Measurements from ENCODE around the gene CDKN2B.

CDKN2B gene

DNA sequence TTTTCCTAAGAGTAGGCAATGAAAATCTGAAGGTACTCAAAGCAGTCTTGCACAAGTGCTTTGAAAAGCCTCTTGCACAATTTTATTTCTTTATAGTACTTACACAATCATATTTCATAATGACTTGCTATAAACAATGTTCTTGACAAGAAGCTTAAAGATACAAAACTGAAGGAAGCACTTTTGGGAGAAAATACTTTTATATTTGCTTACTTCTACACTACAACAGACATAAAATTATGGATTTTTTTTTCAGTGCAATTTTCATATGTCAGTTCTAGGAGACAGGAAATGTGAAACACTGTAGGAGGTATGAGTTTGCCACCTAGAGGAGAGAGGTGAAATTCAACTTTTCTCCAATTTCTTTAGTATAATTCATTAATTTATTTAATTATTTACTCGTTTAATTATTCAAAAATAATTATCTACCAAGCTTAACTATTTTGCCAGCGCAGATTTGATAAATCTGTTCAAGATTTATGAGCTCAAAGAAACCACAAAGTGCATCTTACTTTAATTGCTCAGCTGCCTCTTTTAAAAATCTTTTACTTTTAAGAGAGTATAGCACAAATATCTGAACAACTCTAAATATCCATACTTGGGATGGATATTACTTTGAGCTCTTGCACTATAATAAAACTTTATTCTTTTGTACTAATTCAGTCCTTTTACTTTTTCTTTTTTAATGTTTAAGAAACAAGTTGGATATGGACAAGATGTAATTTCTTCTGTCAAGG is 29.0 kb upstream of the CDKN2B start:
- in situ Hi-C loops (cut with MboI; ENCODE audit: low pct_unique_long_range_greater_than_20kb, low sequenced_read_pairs) = no loop called here
- peak; percentile 49 for DNase-seq

DNA sequence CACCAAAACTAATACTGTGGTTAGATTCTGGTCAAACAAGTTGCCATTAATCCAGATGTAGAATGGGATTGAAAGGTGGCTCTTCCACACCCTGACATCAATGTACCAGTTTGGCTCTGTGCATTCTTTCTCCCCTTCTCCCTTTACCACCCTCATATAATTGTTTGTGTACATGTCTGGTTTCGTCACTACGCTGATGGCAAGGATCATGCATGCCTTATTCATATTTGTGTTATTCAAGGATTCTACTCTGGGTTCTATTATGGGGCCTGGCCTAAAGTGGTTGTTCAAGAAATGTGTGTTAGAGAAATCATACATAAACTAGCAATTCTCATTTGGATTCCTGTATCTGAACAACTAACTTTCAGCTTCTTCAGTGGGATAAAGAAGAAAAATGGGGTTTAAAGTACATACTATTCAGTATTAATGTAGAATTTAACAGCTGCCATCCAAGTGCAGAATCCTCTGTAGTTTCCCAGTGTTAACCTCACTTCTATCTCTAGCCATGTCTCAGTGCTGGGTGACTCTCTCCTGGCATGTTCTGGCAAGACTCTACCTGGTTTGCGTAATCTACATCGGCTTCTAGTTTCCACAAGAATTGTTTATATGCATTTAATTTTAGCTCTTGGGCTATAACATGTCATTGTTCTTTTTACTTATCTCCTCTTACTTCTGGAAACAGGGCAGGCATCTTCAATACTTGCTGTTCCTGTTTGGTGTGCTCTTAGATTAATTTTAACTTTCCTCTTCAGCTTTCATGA is 27.9 kb upstream of the CDKN2B start:
- in situ Hi-C loops (cut with MboI; ENCODE audit: low pct_unique_long_range_greater_than_20kb, low sequenced_read_pairs) = no loop called here
- DNase-seq = peak; percentile 45

DNA sequence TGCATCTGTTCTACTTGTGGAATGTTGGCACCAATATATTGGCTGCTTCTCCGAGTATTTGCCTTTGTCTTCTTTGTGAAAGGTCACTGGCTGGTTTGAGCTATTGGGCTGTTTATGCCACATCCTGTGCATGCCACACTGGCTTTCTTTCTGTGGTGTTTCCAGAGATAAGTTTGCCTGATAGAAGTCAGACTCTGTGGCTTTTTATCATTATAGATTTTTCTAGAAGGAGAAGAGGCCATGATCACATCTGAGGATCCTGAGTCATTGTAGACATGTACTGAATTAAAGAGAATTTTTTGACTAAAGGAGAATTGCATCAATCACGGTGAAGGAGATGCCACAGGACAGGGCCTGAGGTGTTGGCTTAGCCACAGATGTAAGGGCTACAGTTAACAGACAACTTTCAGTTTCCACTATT is 26.5 kb upstream of the CDKN2B start:
- in situ Hi-C loops (cut with MboI; ENCODE audit: low pct_unique_long_range_greater_than_20kb, low sequenced_read_pairs) = no loop called here
- DNase-seq = peak; percentile 30

DNA sequence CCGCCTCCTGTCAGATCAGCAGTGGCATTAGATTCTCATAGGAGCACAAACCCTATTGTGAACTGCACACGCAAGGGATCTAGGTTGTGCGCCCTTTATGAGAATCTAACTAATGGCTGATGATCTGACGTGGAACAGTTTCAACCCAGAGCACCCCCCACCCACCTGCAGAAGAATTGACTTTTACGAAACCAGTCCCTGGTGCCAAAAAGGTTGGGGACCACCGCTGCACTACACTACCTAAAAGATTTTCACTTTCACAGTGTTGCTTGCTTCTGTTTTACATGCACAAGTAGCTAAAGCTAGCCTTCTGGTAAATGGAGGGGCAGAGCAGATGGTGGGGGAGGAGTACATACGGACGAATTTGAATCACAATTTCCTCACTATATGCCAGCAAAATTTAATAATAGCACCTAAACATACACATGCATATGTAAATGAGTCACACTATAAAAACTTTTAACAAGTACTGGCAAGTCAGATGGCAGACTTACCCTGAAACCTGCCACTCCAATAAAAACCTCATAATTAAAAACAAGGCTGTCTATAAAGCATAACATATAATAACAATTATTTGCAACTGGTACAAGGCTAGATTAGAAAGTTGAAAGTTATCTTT is 24.0 kb upstream of the CDKN2B start:
- in situ Hi-C loops (cut with MboI; ENCODE audit: low pct_unique_long_range_greater_than_20kb, low sequenced_read_pairs) = no loop called here
- DNase-seq = no peak

DNA sequence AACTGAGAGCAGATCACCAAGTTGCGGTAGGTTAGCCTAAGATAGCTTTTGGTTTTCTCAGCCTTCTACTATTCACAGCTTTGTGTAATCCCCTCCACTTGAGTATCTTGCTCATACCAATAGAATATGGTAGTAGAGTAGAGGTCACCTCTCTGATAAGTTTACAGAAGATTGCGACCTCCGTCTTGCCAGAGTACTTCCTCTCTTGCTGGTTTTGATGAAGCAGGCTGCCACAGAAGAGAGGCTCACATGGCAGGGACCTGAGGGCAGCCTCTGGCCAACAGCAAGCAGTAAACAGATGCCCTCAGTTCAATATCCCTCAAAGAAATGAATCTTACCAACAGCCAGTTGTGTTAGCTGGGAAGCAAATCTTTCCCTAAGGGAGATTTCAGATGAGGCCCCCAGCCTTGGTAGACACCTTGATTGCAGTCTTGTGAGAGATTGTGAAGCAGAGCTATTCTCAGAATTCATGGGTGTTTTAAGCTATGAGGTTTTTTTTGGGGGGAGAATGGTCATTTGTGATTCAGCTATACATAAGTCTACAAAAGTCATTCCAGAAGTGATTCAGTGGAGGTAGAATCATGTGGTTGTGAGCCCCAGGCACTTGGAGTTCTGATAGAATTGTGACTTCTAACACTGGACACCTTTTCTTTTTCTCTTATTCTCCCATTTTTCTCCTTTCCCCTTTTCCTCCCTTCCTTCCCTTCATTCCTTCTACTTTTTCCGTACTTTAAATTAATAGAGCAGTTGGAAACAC is 22.7 kb upstream of the CDKN2B start:
- DNase-seq = no peak
- in situ Hi-C loops (cut with MboI; ENCODE audit: low pct_unique_long_range_greater_than_20kb, low sequenced_read_pairs) = no loop called here

DNA sequence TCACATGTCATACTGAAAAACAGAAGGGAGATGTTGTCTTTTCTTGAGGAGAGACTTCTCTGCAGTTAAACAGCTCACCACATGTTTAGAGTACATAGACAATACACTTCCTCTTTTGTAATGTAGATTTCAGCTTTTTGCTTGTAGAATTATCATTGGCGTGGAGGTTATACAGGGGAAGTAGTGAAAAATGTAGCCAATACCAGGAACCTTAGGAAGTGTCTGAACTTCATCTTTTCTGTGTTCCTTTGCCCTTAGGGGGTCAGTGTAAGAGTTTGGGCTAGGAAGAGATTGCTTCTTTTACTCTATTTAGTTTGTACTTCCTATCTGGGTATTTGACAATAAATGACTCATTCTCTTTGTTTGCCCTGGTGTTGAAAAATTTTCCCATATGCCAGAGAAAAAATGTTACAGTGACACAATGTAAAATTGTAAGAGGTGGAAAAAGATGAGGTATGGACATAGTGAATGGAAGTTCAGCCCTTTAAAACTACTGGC is 21.0 kb upstream of the CDKN2B start:
- in situ Hi-C loops (cut with MboI; ENCODE audit: low pct_unique_long_range_greater_than_20kb, low sequenced_read_pairs) = no loop called here
- DNase-seq = peak; percentile 91

DNA sequence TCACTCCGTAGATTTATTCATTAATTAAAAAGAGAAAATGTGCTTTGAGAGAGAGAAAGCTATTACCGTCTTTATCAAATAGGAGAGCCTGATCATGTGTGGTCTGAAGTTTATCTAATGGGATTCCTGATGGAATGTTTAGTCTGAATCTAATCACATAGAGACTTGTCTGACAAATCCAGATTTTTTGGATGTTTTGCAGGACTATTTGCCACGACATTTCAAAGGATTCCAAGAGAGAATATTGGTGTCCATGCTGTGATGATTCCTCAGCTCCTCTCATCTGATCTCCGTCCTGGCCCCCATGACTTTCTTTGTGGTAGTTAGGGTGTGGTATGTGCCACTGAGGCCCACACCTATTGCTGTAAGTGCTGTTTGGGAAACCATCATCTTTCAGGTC is 20.1 kb upstream of the CDKN2B start:
- in situ Hi-C loops (cut with MboI; ENCODE audit: low pct_unique_long_range_greater_than_20kb, low sequenced_read_pairs) = no loop called here
- no peak for DNase-seq

DNA sequence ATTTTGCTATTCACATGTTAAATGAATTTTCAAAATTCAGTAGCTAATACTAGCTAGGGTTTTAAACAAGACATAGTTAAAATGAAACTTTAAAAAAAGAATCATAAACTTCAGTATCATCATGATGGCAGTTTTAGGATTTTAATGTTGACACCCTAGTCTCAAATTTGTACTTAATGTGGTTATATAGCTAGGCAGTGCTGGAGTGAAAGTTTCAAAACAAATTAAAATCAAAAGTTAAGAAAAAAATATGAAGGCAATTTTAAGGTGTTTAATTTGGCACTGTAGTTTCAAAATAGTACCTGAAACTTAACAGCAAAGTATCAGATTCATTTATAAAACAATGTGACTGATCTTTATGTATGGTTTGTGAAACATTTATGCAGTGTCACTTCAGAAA is 19.3 kb upstream of the CDKN2B start:
- DNase-seq = no peak
- in situ Hi-C loops (cut with MboI; ENCODE audit: low pct_unique_long_range_greater_than_20kb, low sequenced_read_pairs) = no loop called here

DNA sequence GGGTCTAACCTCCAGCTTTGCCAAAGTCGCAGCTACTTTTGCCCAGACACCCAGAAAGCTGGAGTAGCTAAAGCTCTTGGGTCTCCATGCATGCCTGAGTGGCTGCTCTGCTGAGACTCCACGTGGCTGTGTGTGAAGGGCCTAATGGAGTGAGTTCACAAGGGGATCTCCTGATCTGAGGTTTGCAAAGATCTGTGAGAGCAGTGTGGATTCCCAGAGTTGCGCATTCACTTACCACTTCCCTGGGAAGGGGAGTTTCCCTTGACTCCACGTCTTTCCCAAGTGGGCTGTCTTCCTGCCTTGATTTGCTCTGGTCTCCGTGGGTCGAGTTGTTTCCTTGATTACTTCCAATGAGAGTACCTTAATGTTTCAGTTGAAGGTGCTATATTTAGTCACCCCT is 17.6 kb upstream of the CDKN2B start:
- DNase-seq = no peak
- in situ Hi-C loops (cut with MboI; ENCODE audit: low pct_unique_long_range_greater_than_20kb, low sequenced_read_pairs) = no loop called here

DNA sequence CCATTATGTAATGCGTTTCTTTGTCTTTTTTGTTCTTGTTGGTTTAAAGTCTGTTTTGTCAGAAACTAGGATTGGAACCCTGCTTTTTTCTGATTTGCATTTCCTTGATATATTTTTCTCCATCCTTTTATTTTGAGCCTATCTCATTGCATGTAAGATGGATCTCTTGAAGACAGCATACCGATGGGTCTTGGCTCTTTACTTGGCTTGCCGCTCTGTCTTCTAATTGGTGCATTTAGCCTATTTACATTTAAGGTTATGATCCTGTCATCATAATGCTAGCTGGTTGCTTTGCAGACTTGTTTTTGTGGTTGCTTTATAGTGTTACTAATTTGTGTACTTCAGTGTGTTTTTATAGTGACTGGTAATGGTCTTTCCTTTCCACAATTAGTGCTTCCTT is 13.3 kb upstream of the CDKN2B start:
- in situ Hi-C loops (cut with MboI; ENCODE audit: low pct_unique_long_range_greater_than_20kb, low sequenced_read_pairs) = loop anchor here (25.0 kb wide), 1 partner anchor 210 kb away; the partner anchor contains the start of gene MTAP
- DNase-seq = no peak

DNA sequence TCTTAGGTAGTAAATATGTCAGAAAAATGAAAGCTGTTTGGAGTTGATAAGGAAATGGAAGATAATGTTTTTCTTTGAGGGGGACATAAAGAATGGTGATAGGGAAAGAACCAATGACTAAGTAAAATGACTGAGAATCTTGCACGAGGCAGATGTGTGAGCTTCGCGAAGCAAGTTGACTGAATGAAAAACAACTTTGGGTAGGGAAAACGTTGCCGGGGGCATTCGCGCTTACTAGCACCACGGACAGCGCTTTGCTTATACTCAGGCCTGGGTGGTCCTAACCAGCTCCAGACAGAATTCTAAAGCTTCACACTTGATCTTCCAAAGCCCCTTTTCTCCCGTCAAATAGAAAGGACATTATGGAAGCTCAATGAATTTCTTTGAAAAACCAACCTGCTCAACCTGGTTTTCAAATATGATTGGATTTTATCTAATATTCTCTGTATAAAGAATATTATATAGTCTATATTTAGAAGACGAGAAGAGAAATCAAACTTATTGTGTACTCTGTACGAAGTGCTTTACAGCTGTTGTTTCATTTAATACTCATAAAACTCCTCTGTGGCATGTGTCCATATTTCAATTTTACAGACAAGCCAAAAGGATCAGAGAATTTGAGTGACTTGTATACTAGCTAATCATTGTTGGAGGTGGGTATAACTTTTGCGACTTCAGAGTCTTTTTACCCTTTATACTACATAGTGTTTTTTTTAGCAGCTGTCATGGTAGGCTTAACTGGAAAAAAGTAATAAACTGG is 1.9 kb upstream of the CDKN2B start:
- no peak for DNase-seq
- in situ Hi-C loops (cut with MboI; ENCODE audit: low pct_unique_long_range_greater_than_20kb, low sequenced_read_pairs) = loop anchor here (25.0 kb wide), 1 partner anchor 199 kb away; the partner anchor contains the start of gene MTAP

DNA sequence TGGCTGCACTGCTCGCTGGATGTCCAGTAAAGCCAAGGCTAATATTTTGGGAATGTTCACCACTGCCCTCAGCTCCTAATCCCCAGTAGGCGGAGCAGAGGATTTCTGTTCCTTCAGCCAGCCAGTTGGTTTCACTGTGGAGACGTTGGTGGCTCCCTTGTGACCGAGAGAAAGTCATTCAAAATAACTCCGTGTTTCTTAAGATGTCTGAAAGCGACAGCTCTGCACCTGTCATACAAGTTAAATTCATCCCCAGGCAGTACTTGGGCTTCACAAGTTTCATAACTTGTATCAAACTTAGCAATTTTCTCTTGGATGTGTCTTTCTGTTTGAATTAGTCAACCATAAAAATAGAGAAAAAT is 382 bp upstream of the CDKN2B start:
- in situ Hi-C loops (cut with MboI; ENCODE audit: low pct_unique_long_range_greater_than_20kb, low sequenced_read_pairs) = loop anchor here (25.0 kb wide), 1 partner anchor 197 kb away; the partner anchor contains the start of gene MTAP
- DNase-seq = no peak

DNA sequence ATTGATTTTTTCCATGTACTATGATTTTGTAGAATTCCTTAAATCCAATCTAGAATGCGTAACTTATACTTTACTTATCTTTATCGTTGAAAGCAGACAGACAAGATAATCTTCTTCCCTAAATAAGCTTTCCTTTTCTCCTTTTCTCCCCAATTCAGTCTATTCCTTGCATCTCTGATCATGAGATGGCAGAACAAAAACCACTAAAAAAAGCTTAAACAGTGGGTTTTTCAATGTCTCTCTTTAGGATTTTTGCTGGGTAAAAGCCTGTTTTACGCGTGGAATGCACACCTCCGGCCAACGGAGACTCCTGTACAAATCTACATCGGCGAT is 755 bp downstream of the CDKN2B start:
- no peak for DNase-seq
- in situ Hi-C loops (cut with MboI; ENCODE audit: low pct_unique_long_range_greater_than_20kb, low sequenced_read_pairs) = loop anchor here (25.0 kb wide), 1 partner anchor 196 kb away; the partner anchor contains the start of gene MTAP

DNA sequence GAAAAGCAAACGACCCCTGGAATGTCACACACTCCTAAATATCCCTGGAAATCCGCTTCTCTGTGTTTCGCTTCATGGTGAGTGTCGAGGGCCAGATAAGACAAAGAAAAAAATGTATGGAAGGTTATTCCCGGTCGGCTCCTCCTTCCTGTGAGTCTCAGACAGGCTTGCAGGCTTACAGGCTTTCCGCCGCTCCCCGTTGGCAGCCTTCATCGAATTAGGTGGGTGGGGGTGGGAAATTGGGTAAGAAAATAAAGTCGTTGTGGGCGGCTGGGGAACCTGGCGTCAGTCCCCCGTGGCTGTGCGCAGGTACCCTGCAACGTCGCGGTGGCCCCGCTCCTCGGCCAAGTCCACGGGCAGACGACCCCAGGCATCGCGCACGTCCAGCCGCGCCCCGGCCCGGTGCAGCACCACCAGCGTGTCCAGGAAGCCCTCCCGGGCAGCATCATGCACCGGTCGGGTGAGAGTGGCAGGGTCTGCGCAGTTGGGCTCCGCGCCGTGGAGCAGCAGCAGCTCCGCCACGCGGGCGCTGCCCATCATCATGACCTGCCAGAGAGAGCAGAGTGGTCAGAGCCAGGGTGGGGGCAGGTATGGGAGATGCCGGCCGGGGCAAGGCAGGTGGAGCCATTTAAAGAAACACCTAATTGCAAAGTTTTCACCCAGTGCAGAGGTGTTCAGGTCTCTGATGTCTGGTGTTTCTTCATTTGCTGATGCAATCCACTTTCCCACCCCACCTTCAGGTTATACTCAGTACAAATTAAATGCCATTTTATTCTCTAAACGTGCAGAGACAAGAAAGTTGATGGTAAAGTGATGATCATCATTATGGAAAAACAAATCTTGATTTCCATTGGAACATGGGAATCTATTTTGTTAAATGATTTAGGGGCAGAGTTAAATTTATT is 3.2 kb downstream of the CDKN2B start:
- DNase-seq = no peak
- in situ Hi-C loops (cut with MboI; ENCODE audit: low pct_unique_long_range_greater_than_20kb, low sequenced_read_pairs) = loop anchor here (25.0 kb wide), 1 partner anchor 194 kb away; the partner anchor contains the start of gene MTAP

DNA sequence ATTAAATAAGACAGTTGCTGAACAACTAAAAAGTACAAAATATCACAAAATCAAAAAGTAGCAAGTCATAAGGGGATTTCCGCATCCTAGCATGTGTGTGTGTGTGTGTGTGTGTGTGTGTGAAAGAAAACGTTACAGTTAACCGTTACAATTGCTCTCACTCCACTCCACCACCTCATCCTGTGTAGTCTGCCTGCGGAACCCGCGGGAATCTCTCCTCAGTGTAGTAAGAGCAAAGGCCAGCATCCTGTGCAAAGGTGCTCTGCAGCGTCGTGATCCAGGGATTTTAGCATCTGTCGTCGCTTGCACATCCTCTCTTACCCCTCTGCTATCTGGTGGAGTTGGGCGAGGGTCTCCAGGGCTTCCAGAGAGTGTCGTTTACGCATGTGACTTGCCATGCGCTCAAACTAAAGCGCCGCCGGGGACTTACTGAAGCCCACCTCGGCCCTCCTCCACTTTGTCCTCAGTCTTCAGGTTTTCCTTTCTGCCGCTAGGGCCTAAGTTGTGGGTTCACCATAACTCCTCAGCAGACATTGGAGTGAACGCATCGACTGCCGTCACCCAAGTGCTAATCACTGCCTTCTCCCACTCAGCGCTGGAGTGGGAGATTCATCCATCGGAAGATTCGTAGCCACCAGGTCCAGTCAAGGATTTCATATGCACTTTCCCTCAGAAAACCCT is 3.9 kb downstream of the CDKN2B start:
- DNase-seq = no peak
- in situ Hi-C loops (cut with MboI; ENCODE audit: low pct_unique_long_range_greater_than_20kb, low sequenced_read_pairs) = loop anchor here (25.0 kb wide), 1 partner anchor 193 kb away; the partner anchor contains the start of gene MTAP

DNA sequence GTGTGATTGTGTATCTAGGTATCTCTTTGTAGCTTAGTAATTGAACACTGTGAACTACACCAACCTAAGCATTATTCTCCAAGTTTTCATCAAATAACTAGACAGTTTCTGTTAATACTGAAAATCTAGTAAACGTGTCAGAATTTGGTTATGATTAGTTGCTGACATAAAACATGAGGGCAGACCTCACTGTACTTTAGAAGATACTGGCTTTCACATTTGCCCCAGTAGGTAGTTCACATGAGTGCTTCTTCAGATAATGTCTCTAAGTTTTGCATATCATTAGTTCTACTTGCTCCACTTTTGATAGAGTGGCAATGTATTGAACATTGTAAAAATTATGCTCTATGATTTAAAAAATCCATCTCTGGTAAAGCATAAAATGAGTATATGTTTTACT is 7.1 kb downstream of the CDKN2B start:
- in situ Hi-C loops (cut with MboI; ENCODE audit: low pct_unique_long_range_greater_than_20kb, low sequenced_read_pairs) = loop anchor here (25.0 kb wide), 1 partner anchor 190 kb away; the partner anchor contains the start of gene MTAP
- DNase-seq = no peak

DNA sequence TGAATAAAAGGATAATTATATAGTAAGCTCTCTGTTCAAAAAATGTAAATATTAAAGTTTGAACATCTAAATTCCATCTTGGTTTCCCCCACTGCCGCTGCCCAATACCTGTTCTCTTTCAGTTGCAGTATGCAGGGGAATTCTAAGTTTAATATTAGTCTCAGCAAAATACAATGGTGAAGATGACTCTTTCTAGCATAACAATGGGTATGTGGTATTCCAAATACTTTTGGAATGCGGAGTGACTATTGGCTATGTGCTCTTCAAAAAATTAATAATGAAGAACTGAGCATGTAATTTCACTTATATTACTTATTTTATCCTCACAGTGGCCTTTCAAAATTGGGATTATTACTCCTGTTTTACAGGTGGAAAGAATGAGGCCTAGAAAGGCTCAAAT is 11.1 kb downstream of the CDKN2B start:
- no peak for DNase-seq
- in situ Hi-C loops (cut with MboI; ENCODE audit: low pct_unique_long_range_greater_than_20kb, low sequenced_read_pairs) = no loop called here

Data from KBM-7 (cell line).